Keratinocyte (primary cell): Measurements from ENCODE around the gene YTHDC1.

ENCODE experiments used
- CTCF ChIP-seq, 3 experiments: IDR thresholded peaks in 1 of 3; conservative IDR thresholded peaks in 1 of 3; optimal IDR thresholded peaks in 1 of 3; 2 replicates in 2 of 3; 3 replicates in 1 of 3; pipeline versions ENCODE3 to v1.5.1; 2011; ENCODE audit warnings: low read length in 3 of 3, mild to moderate bottlenecking in 3 of 3, moderate library complexity in 2 of 3, control low read depth in 1 of 3, inconsistent platforms in 1 of 3; ENCODE audit not compliant: insufficient read depth in 2 of 3; ENCODE audit errors: extremely low read depth in 1 of 3
- EZH2 ChIP-seq: IDR thresholded peaks from one replicate; pipeline ENCODE4 v1.6.1; 2012; ENCODE audit warnings: inconsistent platforms, mild to moderate bottlenecking, low read length, moderate library complexity

GRCh38 chr4:68272380-68272779 is 77.5 kb downstream of the YTHDC1 start:
- TF ChIP-seq CTCF (optimal IDR thresholded peaks at IDR 0.05 in 1 of 3, IDR thresholded peaks at IDR 0.05 in 1 of 3, conservative IDR thresholded peaks at IDR 0.05 in 1 of 3; ENCODE audit: extremely low read depth in 1 of 3, insufficient read depth in 2 of 3, low read length in 3 of 3): no peak
- TF ChIP-seq EZH2: no peak
